ENCODE data around the gene CCDC192.

Gene CCDC192

DNA sequence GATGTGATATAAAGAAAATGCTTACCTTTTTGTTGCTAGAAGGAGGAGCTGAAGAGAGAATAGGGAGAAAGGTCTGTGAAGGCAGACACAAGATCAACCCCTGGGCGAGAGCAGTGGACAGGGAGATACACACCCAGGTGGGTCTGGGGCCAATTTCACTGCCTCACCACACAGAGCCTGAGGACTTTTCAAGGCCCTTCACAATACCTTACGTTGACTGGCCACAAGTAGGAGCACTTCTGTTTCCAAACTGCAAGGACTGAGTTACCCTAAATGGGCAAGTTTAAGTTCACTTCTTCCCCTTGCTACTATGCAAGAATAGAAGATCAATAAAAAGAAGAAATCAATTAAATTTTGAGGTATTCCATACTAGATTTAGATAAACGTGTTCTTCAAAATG lies 205.9 kb downstream of the CCDC192 start:
- H3K4me1 ChIP-seq (ENCODE audit: control insufficient read depth, insufficient read depth, low read length), result no peaks in the 10 kb centered on the region
- H3K27me3 ChIP-seq (ENCODE audit: control insufficient read depth, insufficient read depth, low read length), result no peaks in the 10 kb centered on the region
- no peak overlapping the region for H3K27ac ChIP-seq (ENCODE audit: low read depth, low read length)
- no peaks in the 10 kb centered on the region for H3K9me3 ChIP-seq (ENCODE audit: control insufficient read depth, insufficient read depth, low read length)
- no peak overlapping the region for H3K9ac ChIP-seq (ENCODE audit: low read depth, low read length)
- no peaks in the 10 kb centered on the region for H3K36me3 ChIP-seq (ENCODE audit: control insufficient read depth, insufficient read depth, low read length)
- no peak overlapping the region for H3K4me3 ChIP-seq (ENCODE audit: low read depth, low read length)

DNA sequence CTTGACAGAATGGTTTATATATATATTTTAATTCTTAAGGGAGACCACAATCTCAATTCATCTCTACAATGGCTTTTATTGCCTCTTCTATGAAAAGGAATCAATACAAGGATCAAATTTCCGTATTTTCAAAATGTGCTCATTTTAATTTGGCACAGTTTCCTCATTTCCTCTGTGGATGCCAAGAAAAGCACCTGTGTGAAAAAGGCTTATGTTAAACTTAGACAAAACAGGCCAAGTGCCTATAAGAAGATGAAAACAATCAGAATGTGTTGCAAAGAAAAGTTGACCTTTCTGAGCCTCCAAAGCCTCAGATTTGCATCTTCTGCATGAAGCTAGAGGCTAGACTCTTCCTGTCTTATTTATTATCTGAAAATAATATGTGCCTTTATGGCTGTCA lies 206.6 kb downstream of the CCDC192 start:
- Histone ChIP-seq H3K27me3 (ENCODE audit: control insufficient read depth, insufficient read depth, low read length) (no peaks in the 10 kb centered on the region), H3K4me1 (ENCODE audit: control insufficient read depth, insufficient read depth, low read length) (no peaks in the 10 kb centered on the region), H3K9me3 (ENCODE audit: control insufficient read depth, insufficient read depth, low read length) (no peaks in the 10 kb centered on the region), H3K9ac (ENCODE audit: low read depth, low read length) (no peak overlapping the region), H3K4me3 (ENCODE audit: low read depth, low read length) (no peak overlapping the region), H3K27ac (ENCODE audit: low read depth, low read length) (no peak overlapping the region), H3K36me3 (ENCODE audit: control insufficient read depth, insufficient read depth, low read length) (no peaks in the 10 kb centered on the region)

DNA sequence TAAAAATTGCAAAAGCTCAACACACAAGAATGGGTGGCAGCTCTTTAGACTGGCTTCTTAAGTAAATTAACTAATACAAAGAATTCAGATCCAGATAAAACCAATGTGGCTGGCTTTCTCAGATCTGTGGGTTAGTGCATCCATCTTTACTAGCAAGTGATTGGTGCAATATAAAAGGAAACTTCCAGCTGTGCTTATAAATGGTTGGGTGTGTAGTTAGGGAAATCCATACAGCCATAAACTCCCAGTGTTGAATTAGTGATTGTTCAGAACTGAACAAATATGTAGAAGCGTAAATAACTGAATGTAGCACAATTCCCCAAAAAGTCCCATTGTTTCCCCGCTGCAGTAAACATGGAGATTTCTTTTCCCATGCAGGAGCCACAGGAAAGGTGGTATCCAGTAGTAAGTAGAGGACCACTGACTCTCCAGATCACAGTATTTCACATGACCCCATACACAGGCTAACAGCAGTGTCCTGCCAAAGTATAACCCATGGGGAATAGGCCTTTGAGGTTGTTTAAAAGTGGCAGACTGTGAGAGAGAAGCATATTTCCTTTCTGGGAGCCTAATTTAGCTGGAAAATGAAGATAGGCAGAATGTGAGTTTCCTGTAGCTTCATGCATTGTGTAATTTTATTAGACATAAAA lies 207.2 kb downstream of the CCDC192 start:
- Histone ChIP-seq H3K27me3 (ENCODE audit: control insufficient read depth, insufficient read depth, low read length) (no peaks in the 10 kb centered on the region), H3K27ac (ENCODE audit: low read depth, low read length) (no peak overlapping the region), H3K9ac (ENCODE audit: low read depth, low read length) (no peak overlapping the region), H3K36me3 (ENCODE audit: control insufficient read depth, insufficient read depth, low read length) (no peaks in the 10 kb centered on the region), H3K4me1 (ENCODE audit: control insufficient read depth, insufficient read depth, low read length) (no peaks in the 10 kb centered on the region), H3K4me3 (ENCODE audit: low read depth, low read length) (no peak overlapping the region), H3K9me3 (ENCODE audit: control insufficient read depth, insufficient read depth, low read length) (no peaks in the 10 kb centered on the region)

DNA sequence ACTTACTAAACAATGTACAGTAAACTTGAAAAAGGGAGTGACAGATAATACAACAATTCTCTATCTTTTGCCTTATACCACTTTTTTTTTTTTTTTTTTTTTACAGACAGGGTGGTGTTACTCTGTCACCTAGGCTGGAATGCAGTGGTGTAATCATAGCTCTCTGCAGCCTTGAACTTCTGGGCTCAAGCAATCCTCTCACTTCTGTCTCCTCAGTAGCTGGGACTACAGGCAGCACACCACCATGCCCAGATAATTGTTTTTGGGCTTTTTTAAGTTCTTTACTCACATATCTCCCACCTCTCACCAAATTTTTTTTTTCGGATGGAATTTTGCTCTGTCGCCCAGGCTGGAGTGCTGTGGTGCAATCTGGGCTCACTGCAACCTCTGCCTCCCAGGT lies 208.4 kb downstream of the CCDC192 start:
- no peaks in the 10 kb centered on the region for H3K4me1 ChIP-seq (ENCODE audit: control insufficient read depth, insufficient read depth, low read length)
- H3K4me3 ChIP-seq (ENCODE audit: low read depth, low read length), result no peak overlapping the region
- no peaks in the 10 kb centered on the region for H3K27me3 ChIP-seq (ENCODE audit: control insufficient read depth, insufficient read depth, low read length)
- H3K27ac ChIP-seq (ENCODE audit: low read depth, low read length), result no peak overlapping the region
- no peaks in the 10 kb centered on the region for H3K36me3 ChIP-seq (ENCODE audit: control insufficient read depth, insufficient read depth, low read length)
- no peak overlapping the region for H3K9ac ChIP-seq (ENCODE audit: low read depth, low read length)
- no peaks in the 10 kb centered on the region for H3K9me3 ChIP-seq (ENCODE audit: control insufficient read depth, insufficient read depth, low read length)

DNA sequence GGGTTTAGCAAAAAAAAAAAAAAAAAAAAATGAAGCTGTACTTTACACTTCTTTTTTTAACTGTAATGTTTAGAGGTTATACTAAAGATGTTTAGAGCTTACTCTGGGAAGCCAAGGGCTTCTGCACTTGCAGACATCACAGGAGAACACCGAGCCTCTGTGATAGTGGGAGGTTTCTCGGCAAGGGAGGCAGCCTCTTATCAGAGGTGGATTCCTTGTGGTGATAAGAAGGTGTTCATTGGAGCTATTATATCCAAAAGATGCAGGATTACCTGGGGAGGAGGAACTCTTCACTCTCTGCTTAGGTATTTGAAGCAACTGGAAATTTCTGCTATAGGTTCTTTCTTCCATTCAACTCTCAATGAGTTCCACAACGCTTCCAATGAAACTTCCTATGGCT lies 209.2 kb downstream of the CCDC192 start:
- H3K9me3 ChIP-seq (ENCODE audit: control insufficient read depth, insufficient read depth, low read length), result no peaks in the 10 kb centered on the region
- H3K9ac ChIP-seq (ENCODE audit: low read depth, low read length), result no peak overlapping the region
- no peaks in the 10 kb centered on the region for H3K4me1 ChIP-seq (ENCODE audit: control insufficient read depth, insufficient read depth, low read length)
- no peaks in the 10 kb centered on the region for H3K27me3 ChIP-seq (ENCODE audit: control insufficient read depth, insufficient read depth, low read length)
- H3K36me3 ChIP-seq (ENCODE audit: control insufficient read depth, insufficient read depth, low read length), result no peaks in the 10 kb centered on the region
- no peak overlapping the region for H3K27ac ChIP-seq (ENCODE audit: low read depth, low read length)
- H3K4me3 ChIP-seq (ENCODE audit: low read depth, low read length), result no peak overlapping the region

DNA sequence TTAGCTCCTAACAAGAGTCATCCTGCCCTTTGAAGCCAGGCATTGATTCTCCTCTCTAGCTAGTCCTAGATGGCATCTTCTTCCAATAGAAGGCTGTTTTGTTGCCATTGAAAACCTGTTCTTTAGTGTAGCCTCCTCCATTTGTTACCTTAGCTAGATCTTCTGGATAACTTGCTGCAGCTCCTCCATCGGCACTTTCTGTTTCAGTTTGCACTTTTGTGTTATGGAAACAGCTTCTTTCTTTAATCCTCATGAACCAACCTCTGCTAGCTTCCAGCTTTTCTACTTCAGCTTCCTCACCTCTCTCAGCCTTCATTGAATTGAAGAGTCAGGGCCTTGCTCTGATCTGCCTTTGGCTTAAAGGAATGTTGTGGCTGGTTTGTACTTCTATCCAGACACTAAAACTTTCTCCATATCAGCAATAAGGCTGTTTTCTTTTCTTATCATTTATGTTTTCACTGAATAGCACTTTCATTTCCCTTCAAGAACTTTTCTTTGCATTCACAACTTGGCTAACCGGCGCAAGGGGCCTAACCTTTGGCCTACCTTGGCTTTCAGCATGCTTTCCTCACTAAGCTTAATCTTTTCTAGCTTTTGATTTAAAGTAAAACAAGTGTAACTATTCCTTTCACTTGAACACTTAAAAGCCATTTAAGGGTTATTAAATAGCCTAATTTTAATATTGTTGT lies 213.8 kb downstream of the CCDC192 start:
- H3K9me3 ChIP-seq (ENCODE audit: control insufficient read depth, insufficient read depth, low read length), result no peaks in the 10 kb centered on the region
- no peaks in the 10 kb centered on the region for H3K36me3 ChIP-seq (ENCODE audit: control insufficient read depth, insufficient read depth, low read length)
- no peak overlapping the region for H3K9ac ChIP-seq (ENCODE audit: low read depth, low read length)
- H3K27ac ChIP-seq (ENCODE audit: low read depth, low read length), result no peak overlapping the region
- H3K4me3 ChIP-seq (ENCODE audit: low read depth, low read length), result no peak overlapping the region
- no peaks in the 10 kb centered on the region for H3K27me3 ChIP-seq (ENCODE audit: control insufficient read depth, insufficient read depth, low read length)
- no peaks in the 10 kb centered on the region for H3K4me1 ChIP-seq (ENCODE audit: control insufficient read depth, insufficient read depth, low read length)

DNA sequence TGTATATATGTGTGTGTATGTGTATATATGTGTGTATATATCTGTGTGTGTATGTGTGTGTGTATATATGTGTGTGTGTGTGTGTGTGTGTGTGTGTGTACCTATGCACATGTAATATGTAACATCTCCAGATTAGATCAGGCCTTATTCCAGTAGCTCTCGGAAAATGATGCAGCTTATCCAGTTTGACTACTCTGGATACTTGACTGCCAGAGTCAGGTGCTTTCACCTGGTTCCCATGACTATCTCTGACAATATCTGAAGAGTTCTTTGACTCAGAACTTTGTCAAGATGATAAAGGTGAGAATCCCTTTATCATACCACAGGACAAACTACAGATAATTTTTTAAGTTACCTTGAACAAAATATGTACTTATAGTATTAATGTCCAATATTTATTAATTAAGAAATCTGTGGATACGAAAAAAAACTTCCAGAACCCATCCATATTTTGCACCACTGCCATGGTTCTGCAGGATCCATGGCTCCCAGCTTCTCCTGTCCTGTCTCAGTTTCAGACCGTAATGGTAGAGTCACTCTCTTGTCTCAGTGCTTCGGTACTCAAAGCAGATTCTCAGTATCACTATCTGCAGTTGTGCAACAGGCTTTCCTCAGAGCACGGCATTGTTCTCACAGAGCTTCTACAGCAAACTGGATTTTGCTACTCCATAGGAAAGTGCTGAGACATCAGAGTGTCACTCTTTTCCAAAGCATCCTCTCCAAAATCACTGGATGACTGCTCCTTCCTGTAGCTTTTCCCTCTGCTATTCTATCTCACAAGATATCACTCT lies 216.0 kb downstream of the CCDC192 start:
- H3K4me3 ChIP-seq (ENCODE audit: low read depth, low read length), result no peak overlapping the region
- 0 out of 2 replicates have a peak, but pooled peaks cover 4% of the 10 kb centered on the region for H3K4me1 ChIP-seq (ENCODE audit: control insufficient read depth, insufficient read depth, low read length)
- H3K36me3 ChIP-seq (ENCODE audit: control insufficient read depth, insufficient read depth, low read length), result no peaks in the 10 kb centered on the region
- H3K9me3 ChIP-seq (ENCODE audit: control insufficient read depth, insufficient read depth, low read length), result no peaks in the 10 kb centered on the region
- H3K9ac ChIP-seq (ENCODE audit: low read depth, low read length), result no peak overlapping the region
- H3K27ac ChIP-seq (ENCODE audit: low read depth, low read length), result no peak overlapping the region
- H3K27me3 ChIP-seq (ENCODE audit: control insufficient read depth, insufficient read depth, low read length), result no peaks in the 10 kb centered on the region

DNA sequence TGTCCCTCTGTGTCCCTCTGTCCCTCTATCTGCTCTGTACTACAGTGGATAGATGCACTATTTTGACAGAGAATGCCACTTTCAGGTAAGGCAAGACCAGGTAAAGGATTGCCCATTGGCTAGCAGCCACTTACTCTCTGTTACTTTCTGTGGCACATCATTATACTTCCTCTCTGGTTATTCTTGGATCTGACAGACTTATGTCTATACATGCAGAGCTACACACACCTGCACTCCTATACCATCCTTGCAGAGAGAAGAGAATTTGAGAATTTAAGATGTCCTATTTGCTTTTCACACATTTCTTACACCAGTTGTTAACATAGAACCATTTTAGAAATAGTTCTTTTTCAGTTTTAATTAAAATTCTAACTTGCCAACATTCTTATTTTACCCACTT lies 216.6 kb downstream of the CCDC192 start:
- Histone ChIP-seq H3K4me3 (ENCODE audit: low read depth, low read length) (no peak overlapping the region), H3K9ac (ENCODE audit: low read depth, low read length) (no peak overlapping the region), H3K27ac (ENCODE audit: low read depth, low read length) (no peak overlapping the region), H3K36me3 (ENCODE audit: control insufficient read depth, insufficient read depth, low read length) (no peaks in the 10 kb centered on the region), H3K9me3 (ENCODE audit: control insufficient read depth, insufficient read depth, low read length) (no peaks in the 10 kb centered on the region), H3K4me1 (ENCODE audit: control insufficient read depth, insufficient read depth, low read length) (0 out of 2 replicates have a peak, but pooled peaks cover 9% of the 10 kb centered on the region), H3K27me3 (ENCODE audit: control insufficient read depth, insufficient read depth, low read length) (no peaks in the 10 kb centered on the region)

DNA sequence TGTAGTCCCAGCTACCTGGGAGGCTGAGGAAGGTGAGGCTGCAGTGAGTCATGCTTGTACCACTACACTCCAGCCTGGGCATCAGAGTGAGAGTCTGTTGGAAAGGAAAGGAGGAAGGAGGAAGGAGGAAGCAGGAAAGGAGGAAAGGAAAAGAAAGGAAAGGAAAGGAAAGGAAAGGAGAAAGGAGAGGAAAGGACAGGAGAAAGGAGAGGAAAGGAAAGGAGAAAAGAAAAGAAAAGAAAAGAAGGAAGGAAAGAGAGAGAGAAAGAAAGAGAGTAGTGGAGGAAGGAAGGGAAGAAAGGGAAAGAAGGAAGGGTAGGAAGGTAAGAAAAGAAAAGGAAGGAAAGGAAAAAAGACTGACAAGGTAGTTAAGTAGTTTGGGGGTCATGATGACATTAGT lies 217.7 kb downstream of the CCDC192 start:
- 0 out of 2 replicates have a peak, but pooled peaks cover 9% of the 10 kb centered on the region for H3K4me1 ChIP-seq (ENCODE audit: control insufficient read depth, insufficient read depth, low read length)
- H3K27ac ChIP-seq (ENCODE audit: low read depth, low read length), result no peak overlapping the region
- no peak overlapping the region for H3K4me3 ChIP-seq (ENCODE audit: low read depth, low read length)
- no peaks in the 10 kb centered on the region for H3K9me3 ChIP-seq (ENCODE audit: control insufficient read depth, insufficient read depth, low read length)
- H3K27me3 ChIP-seq (ENCODE audit: control insufficient read depth, insufficient read depth, low read length), result no peaks in the 10 kb centered on the region
- no peak overlapping the region for H3K9ac ChIP-seq (ENCODE audit: low read depth, low read length)
- no peaks in the 10 kb centered on the region for H3K36me3 ChIP-seq (ENCODE audit: control insufficient read depth, insufficient read depth, low read length)

DNA sequence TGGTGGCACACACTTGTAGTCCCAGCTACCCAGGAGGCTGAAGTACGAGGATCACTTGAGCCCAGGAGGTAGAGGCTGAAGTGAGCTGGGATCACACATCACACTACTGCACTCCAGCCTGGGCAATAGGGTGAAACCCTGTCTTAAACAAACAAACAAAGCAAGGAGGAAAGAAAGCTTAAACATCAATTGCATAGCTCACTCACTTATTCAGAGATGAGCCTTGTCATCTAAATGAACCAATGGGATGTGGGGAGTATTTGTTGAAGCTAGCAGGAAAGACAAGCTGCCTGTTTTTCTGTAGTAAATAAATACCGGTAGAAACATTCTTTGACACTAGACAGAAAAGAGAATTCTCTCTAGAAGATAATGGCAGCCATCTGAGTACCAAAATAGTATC lies 219.4 kb downstream of the CCDC192 start:
- H3K9ac ChIP-seq (ENCODE audit: low read depth, low read length), result no peak overlapping the region

More for the DNA sequence above, 219.4 kb downstream of the CCDC192 start:
- no peaks in the 10 kb centered on the region for H3K36me3 ChIP-seq (ENCODE audit: control insufficient read depth, insufficient read depth, low read length)
- H3K9me3 ChIP-seq (ENCODE audit: control insufficient read depth, insufficient read depth, low read length), result no peaks in the 10 kb centered on the region
- no peak overlapping the region for H3K27ac ChIP-seq (ENCODE audit: low read depth, low read length)
- H3K4me3 ChIP-seq (ENCODE audit: low read depth, low read length), result no peak overlapping the region
- H3K4me1 ChIP-seq (ENCODE audit: control insufficient read depth, insufficient read depth, low read length), result 0 out of 2 replicates have a peak, but pooled peaks cover 9% of the 10 kb centered on the region
- no peaks in the 10 kb centered on the region for H3K27me3 ChIP-seq (ENCODE audit: control insufficient read depth, insufficient read depth, low read length)
